Measurements from ENCODE around the gene PKP3.

Gene PKP3

DNA sequence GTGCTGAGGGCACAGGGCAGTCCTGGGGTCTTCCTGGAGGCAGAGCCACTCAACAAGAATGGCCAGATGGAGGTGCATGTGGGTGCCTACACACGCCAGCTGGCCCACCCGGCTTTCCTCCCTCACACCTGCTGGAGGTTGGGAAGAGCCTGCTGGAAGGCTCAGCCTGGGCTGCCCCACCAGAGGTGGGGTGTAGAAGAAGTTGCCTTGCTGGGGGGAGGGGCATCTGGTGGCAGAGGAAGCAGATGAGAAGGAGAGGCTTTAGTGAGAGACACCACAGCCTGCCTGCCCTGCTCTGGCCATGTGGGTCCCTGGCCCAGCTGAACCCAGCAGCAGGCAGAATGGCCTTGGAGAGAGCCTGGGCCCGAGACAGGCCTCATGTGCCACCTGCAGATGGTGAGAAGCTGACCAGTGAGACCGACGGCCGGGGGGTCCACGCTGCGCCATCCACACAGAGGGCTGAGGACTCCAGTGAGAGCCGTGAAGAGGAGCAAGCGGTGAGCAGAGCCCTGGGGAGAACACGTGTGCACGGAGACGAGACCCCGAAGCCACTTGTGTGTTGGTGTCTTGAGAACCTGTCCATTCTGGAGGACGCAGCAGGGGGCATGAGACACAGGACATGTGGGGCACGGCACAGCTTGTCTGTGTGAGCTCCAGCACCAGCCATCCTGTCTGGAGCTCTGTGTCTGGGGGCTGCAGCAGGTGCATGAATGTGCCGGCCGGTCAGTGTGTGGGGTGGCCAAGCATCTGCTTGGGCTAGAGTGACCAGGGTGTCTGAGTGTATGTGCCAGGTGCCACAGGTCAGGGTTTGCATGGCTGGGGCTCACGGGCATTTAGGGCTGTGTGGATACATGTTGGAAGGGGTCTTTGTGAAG, 22.1 kb upstream of the PKP3 start:
- TF ChIP-seq, protein P1, sequence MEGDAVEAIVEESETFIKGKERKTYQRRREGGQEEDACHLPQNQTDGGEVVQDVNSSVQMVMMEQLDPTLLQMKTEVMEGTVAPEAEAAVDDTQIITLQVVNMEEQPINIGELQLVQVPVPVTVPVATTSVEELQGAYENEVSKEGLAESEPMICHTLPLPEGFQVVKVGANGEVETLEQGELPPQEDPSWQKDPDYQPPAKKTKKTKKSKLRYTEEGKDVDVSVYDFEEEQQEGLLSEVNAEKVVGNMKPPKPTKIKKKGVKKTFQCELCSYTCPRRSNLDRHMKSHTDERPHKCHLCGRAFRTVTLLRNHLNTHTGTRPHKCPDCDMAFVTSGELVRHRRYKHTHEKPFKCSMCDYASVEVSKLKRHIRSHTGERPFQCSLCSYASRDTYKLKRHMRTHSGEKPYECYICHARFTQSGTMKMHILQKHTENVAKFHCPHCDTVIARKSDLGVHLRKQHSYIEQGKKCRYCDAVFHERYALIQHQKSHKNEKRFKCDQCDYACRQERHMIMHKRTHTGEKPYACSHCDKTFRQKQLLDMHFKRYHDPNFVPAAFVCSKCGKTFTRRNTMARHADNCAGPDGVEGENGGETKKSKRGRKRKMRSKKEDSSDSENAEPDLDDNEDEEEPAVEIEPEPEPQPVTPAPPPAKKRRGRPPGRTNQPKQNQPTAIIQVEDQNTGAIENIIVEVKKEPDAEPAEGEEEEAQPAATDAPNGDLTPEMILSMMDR (IDR thresholded peaks at IDR 0.05; ENCODE audit: insufficient read depth, missing control alignments): no peak
- FAIRE-seq (no peak), DNase-seq (ENCODE audit: insufficient read length, low spot score) (no peak)

DNA sequence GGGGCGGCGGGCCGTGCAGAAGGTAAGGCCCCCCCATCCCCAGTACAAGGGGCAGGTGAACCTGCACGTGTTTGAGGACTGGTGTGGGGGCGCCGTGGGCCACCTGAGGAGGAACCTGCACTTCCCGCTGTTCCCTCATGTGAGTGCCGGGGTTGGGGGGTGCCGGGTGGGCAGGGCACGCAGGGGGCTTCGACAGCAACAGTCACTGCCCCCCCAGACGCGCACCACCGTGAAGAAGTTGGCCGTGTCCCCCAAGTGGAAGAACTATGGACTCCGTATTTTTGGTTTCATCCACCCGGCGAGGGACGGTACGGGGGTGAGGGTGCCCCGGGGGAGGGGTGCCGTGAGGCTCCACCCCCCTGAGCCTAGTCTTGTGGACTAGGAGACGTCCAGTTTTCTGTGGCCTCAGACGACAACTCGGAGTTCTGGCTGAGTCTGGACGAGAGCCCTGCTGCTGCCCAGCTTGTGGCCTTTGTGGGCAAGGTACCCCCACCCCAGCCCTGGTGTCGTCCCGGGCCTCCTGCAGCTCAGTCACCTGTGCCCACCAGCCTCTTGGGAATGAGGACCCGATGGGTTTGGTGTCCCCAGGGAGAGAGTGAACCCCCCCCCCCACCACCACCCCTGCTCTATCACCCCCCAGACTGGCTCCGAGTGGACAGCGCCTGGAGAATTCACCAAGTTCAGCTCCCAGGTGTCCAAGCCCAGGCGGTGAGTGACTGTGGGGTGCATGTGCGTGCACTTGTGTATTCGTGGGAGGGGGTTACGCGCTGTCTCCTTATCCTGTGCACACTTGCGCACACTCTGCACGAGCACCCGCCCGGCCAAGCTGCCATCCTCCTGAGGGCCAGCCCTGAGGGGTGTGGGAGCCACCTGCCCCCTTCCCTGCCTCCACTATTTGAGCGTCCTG, 20.9 kb upstream of the PKP3 start:
- DNase-seq (ENCODE audit: insufficient read length, low spot score) (peak; percentile 1), FAIRE-seq (no peak)
- TF ChIP-seq, protein P1 (IDR thresholded peaks at IDR 0.05; ENCODE audit: insufficient read depth, missing control alignments): no peak

DNA sequence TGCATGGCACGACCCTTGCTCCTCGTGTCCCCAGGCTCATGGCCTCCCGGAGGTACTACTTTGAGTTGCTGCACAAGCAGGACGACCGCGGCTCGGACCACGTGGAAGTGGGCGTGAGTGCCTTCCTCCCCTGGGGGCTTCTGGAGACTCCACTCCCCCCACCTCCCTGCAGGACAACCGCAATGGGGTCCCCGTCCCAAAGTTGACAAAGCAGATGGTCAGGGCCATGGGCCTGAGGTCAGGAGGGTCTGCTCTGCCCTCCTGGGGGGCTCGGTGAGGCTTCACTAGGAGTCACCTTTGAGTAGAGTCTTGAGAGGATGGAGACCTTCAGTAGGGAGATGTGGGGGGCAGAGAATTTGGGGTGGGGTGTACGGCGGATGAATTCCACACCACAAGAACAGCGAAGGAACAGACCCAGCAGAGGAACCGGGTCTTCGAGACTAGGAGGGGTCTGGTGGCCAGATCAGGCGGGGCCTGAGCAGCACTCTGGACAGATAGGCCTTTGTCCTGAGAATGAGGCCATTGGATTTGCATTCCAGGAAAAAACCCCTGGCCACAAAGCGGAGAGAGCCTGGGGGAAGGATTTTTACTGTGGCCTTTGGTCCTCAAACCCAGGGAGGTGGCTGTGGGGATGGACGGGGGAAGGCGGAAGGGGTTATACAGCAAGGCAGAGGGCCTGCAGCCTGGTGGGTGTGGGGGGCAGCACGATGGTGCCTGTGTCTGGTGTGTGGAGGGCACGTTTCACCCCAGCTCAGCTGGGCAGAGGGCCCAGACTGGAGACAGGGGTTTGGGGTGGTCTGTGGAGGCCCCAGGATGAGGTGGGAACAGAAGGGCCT, 20.1 kb upstream of the PKP3 start:
- DNase-seq (ENCODE audit: insufficient read length, low spot score): peak; percentile 2
- FAIRE-seq: no peak
- TF ChIP-seq, protein P1 (IDR thresholded peaks at IDR 0.05; ENCODE audit: insufficient read depth, missing control alignments): no peak

DNA sequence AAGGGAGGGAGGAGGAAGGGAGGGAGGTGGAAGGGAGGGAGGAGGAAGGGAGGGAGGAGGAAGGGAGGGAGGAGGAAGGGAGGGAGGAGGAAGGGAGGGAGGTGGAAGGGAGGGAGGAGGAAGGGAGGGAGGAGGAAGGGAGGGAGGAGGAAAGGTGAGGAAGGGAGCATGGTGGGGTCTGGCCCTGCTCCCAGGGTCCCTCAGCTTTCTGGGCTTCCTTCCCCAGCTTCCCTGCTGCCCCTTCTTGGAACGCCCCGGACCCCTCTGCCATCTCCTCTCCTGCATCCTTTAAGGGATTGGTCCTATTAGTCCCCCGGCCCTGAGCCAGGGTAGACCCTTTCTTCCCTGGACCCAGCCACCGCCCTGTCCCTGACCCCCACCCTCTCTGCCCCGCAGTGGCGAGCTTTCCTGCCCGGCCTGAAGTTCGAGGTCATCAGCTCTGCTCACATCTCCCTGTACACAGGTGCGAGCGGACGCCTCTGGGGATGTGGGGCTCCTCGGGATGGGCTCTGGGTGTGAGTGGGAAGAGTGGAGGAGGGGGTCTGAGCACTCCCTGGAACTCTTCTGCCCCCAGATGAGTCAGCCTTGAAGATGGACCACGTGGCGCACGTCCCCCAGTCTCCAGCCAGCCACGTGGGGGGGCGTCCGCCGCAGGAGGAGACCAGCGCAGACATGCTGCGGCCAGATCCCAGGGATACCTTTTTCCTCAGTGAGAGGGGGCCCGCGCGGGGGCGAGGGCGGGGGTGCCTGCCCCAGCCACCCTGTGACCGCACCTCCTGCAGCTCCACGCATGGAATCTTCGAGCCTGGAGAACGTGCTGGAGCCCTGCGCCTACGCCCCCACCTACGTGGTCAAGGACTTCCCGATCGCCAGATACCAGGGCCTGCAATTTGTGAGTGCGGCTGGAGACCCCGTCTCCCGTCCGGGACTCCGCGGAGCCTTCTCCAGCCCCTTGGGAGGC, 18.7 kb upstream of the PKP3 start:
- TF ChIP-seq, protein P1 (IDR thresholded peaks at IDR 0.05; ENCODE audit: insufficient read depth, missing control alignments): no peak
- no peak for DNase-seq (ENCODE audit: insufficient read length, low spot score)
- FAIRE-seq: no peak

DNA sequence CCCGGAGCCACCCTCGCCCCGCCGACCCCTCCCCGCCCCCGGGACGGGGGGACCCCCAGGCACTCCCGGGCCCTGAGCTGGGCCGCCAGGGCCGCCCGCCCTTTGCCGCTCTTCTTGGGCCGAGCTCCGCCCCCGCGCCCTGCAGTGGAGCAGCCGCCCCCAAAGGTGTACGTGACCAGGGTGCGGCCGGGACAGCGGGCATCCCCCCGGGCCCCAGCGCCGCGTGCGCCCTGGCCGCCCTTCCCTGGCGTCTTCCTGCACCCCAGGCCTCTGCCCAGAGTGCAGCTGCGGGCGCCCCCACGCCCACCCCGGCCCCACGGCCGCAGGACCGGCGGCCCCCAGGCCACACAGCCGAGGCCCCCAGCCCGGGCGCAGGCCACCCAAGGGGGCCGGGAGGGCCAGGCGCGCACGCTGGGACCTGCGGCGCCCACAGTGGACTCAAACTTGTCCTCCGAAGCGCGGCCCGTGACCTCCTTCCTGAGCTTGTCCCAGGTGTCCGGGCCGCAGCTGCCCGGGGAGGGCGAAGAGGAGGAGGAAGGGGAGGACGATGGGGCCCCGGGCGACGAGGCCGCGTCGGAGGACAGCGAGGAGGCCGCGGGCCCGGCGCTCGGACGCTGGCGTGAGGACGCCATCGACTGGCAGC, 17.4 kb upstream of the PKP3 start:
- FAIRE-seq (no peak), DNase-seq (ENCODE audit: insufficient read length, low spot score) (no peak)
- TF ChIP-seq, protein P1 (IDR thresholded peaks at IDR 0.05; ENCODE audit: insufficient read depth, missing control alignments): no peak
